ENCODE results near the gene FOXO6. TPM values are rescaled to one million over a fixed set of nuclear protein-coding genes. Genes with fewer than 3 reads are reported as not detected.

The FOXO6 gene
- total and polyA plus RNA-seq, 9 of the 15 experiments (the other 6 are each of a cell fraction or from before 2014, with no cell fraction given) = 0.04 to 0.31 (median 0.12) TPM; not detected in 5

DNA sequence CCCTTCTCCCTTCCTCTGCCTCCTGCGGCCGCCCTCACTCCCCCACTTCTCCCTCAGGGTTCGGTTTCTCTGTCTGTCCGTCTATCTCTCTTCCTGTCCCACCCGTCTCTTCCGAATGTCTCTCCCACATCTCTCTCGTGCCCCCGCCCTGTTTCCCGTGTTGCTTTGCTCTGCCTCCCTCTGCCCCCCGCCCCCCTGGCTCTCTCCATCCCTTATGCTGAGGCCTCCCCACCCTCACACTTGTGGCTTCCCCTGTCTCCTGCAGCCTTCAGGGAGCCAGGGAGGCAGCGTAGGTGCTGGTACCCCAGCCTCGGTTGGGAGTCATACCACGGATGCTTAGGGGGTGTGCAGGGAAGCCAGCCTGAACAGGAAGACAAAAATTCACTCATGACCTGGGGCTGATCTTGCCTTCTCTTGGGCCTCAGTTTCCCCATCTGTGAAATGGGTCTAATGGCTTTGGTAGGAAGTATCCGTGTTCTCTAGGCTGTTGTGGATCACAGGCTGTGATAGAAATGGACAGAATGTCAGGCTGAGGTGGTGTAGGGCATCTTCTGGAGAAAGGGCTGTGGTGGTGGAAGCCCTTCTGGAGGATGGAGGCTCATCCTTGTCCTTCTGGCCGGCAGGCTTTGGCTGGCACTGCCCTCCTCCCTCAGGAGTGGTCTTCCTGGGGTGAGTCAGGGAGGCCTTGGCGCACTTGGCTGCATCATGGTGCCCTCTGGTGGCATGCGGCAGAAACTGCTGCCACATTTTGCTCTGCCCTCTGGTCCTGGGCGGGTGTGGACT is 55.5 kb downstream of the FOXO6 start (continued):
- TF ChIP-seq RAD21 (CRISPR knock-in tag; conservative IDR thresholded peaks at IDR 0.05 in 1 of 2, IDR thresholded peaks at IDR 0.05 in 1 of 2) = peak; percentile 94 to 99
- no peak for TF ChIP-seq BCOR (IDR thresholded peaks at IDR 0.05)
- TF ChIP-seq ARID2 (IDR thresholded peaks at IDR 0.05) = peak; percentile 85
- TF ChIP-seq, protein P1, sequence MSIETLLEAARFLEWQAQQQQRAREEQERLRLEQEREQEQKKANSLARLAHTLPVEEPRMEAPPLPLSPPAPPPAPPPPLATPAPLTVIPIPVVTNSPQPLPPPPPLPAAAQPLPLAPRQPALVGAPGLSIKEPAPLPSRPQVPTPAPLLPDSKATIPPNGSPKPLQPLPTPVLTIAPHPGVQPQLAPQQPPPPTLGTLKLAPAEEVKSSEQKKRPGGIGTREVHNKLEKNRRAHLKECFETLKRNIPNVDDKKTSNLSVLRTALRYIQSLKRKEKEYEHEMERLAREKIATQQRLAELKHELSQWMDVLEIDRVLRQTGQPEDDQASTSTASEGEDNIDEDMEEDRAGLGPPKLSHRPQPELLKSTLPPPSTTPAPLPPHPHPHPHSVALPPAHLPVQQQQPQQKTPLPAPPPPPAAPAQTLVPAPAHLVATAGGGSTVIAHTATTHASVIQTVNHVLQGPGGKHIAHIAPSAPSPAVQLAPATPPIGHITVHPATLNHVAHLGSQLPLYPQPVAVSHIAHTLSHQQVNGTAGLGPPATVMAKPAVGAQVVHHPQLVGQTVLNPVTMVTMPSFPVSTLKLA (conservative IDR thresholded peaks at IDR 0.05) = no peak
- TF ChIP-seq ELF2 (CRISPR knock-in tag; IDR thresholded peaks at IDR 0.05) = no peak
- TF ChIP-seq, protein P2, sequence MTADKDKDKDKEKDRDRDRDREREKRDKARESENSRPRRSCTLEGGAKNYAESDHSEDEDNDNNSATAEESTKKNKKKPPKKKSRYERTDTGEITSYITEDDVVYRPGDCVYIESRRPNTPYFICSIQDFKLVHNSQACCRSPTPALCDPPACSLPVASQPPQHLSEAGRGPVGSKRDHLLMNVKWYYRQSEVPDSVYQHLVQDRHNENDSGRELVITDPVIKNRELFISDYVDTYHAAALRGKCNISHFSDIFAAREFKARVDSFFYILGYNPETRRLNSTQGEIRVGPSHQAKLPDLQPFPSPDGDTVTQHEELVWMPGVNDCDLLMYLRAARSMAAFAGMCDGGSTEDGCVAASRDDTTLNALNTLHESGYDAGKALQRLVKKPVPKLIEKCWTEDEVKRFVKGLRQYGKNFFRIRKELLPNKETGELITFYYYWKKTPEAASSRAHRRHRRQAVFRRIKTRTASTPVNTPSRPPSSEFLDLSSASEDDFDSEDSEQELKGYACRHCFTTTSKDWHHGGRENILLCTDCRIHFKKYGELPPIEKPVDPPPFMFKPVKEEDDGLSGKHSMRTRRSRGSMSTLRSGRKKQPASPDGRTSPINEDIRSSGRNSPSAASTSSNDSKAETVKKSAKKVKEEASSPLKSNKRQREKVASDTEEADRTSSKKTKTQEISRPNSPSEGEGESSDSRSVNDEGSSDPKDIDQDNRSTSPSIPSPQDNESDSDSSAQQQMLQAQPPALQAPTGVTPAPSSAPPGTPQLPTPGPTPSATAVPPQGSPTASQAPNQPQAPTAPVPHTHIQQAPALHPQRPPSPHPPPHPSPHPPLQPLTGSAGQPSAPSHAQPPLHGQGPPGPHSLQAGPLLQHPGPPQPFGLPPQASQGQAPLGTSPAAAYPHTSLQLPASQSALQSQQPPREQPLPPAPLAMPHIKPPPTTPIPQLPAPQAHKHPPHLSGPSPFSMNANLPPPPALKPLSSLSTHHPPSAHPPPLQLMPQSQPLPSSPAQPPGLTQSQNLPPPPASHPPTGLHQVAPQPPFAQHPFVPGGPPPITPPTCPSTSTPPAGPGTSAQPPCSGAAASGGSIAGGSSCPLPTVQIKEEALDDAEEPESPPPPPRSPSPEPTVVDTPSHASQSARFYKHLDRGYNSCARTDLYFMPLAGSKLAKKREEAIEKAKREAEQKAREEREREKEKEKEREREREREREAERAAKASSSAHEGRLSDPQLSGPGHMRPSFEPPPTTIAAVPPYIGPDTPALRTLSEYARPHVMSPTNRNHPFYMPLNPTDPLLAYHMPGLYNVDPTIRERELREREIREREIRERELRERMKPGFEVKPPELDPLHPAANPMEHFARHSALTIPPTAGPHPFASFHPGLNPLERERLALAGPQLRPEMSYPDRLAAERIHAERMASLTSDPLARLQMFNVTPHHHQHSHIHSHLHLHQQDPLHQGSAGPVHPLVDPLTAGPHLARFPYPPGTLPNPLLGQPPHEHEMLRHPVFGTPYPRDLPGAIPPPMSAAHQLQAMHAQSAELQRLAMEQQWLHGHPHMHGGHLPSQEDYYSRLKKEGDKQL (CRISPR knock-in tag; IDR thresholded peaks at IDR 0.05; ENCODE audit: borderline replicate concordance) = no peak
- TF ChIP-seq, protein P3, sequence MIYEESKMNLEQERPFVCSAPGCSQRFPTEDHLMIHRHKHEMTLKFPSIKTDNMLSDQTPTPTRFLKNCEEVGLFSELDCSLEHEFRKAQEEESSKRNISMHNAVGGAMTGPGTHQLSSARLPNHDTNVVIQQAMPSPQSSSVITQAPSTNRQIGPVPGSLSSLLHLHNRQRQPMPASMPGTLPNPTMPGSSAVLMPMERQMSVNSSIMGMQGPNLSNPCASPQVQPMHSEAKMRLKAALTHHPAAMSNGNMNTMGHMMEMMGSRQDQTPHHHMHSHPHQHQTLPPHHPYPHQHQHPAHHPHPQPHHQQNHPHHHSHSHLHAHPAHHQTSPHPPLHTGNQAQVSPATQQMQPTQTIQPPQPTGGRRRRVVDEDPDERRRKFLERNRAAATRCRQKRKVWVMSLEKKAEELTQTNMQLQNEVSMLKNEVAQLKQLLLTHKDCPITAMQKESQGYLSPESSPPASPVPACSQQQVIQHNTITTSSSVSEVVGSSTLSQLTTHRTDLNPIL (CRISPR knock-in tag; IDR thresholded peaks at IDR 0.05) = no peak
- TF ChIP-seq RBM25 (IDR thresholded peaks at IDR 0.05; ENCODE audit: low read depth, low read length, severe bottlenecking) = peak; percentile 60
- no peak for TF ChIP-seq TAF9B (IDR thresholded peaks at IDR 0.05; ENCODE audit: partially characterized antibody)
- no peak for TF ChIP-seq L3MBTL2 (IDR thresholded peaks at IDR 0.05)
- peak; percentile 34; the same call in 1 of the 2 replicates for TF ChIP-seq BHLHE40 (IDR thresholded peaks at IDR 0.05; ENCODE audit: low read length)
- TF ChIP-seq LARP7 (IDR thresholded peaks at IDR 0.05) = no peak

Data from K562 (cell line).